ENCODE data around the gene COPZ1.

COPZ1 gene

DNA sequence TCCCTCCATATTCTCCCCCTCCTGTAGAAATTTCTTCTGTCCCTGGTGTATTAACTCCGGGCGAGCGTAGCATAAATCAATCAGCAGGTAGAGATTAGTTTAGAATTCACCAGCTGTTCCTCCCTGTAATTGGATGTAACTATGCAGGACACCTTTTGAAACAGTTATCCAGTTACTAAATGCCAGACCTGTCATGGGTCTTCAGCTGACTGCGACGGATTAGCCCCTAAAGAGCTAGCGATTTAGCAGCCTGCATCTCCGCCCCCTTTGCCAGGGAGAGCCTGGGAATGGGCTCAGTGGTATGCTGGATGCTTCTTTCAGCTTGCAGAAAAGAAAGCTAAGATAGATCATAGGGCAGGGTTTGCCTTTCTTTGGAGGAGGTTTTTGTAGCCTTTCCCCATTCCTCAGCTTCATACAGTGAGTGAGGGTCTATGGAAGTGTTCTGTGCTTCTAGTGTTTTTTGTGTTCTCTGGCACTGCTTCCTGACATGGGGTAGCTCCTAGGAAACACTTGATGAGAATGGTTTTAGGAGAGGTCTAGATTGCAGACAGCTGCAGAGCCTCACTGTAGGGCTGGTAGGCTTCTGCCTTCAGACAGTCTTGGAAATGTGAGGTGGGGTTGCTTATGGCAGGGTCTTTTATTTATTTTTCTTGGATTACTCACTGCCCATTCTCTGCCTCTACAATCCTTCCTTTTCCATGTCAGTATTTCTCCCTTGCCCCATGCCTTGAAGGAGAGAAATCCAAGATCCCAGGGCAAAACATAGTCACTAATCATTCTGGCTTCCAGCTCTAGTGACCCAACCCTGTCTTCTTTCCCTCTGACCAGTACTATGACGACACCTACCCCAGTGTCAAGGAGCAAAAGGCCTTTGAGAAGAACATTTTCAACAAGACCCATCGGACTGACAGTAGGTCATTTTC is 16.7 kb downstream of the COPZ1 start:
- Histone ChIP-seq H4K20me1 (ENCODE audit: insufficient read depth, low read length, poor library complexity, severe bottlenecking) (no peaks in the 10 kb centered on the region), H3K79me2 (ENCODE audit: insufficient read depth, low read length) (no peaks in the 10 kb centered on the region), H2AFZ (ENCODE audit: low read length) (no peak overlapping the region), H3K9ac (ENCODE audit: low read depth, low read length, poor library complexity, severe bottlenecking) (no peak overlapping the region), H3K4me3 (ENCODE audit: low read length, poor library complexity, severe bottlenecking) (no peak overlapping the region), H3K4me2 (ENCODE audit: low read depth, low read length, poor library complexity, severe bottlenecking) (no peak overlapping the region), H3K36me3 (ENCODE audit: insufficient read depth, low read length) (peaks cover 28% of the 10 kb centered on the region; the same call in 1 of the 2 replicates), H3K9me3 (ENCODE audit: insufficient read depth, low read depth, low read length) (no peaks in the 10 kb centered on the region), H3K4me1 (ENCODE audit: insufficient read depth, low read length, poor library complexity, severe bottlenecking) (peaks cover 6% of the 10 kb centered on the region), H3K27me3 (ENCODE audit: insufficient read depth, low read length, poor library complexity, severe bottlenecking) (no peaks in the 10 kb centered on the region), H3F3A (ENCODE audit: low read depth) (no peaks in the 10 kb centered on the region), H3K9me2 (replicated peaks; ENCODE audit: low read depth, low read length) (no peaks in the 10 kb centered on the region)
- no peak for TF ChIP-seq EZH2phosphoT487 (IDR thresholded peaks at IDR 0.05; ENCODE audit: borderline replicate concordance)
- TF ChIP-seq, protein P1, sequence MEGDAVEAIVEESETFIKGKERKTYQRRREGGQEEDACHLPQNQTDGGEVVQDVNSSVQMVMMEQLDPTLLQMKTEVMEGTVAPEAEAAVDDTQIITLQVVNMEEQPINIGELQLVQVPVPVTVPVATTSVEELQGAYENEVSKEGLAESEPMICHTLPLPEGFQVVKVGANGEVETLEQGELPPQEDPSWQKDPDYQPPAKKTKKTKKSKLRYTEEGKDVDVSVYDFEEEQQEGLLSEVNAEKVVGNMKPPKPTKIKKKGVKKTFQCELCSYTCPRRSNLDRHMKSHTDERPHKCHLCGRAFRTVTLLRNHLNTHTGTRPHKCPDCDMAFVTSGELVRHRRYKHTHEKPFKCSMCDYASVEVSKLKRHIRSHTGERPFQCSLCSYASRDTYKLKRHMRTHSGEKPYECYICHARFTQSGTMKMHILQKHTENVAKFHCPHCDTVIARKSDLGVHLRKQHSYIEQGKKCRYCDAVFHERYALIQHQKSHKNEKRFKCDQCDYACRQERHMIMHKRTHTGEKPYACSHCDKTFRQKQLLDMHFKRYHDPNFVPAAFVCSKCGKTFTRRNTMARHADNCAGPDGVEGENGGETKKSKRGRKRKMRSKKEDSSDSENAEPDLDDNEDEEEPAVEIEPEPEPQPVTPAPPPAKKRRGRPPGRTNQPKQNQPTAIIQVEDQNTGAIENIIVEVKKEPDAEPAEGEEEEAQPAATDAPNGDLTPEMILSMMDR (conservative IDR thresholded peaks at IDR 0.05; ENCODE audit: low read length), result no peak

DNA sequence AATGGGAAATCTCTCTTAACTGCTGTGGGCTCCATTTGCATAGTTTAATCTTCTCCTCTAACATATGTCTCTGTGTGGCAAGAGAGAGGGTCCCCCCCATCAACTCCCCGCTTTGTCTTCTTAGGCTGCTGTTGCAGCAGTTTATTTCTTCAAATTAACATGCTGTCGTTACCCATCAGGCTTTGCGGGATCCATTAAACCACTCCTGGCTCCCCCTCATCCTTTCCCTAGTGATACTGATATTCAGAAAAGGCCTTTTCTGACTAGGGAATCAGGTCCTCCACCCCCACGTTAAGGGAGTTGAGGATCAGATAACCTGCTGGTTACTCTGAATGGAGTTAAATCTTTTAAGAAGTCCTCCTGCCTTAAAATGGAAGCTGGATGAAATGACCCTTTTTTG is 24.1 kb downstream of the COPZ1 start:
- H3K9me2 ChIP-seq (replicated peaks; ENCODE audit: low read depth, low read length), result no peaks in the 10 kb centered on the region
- no peak overlapping the region for H3K4me2 ChIP-seq (ENCODE audit: low read depth, low read length, poor library complexity, severe bottlenecking)
- H3K79me2 ChIP-seq (ENCODE audit: insufficient read depth, low read length), result no peaks in the 10 kb centered on the region
- H3K4me1 ChIP-seq (ENCODE audit: insufficient read depth, low read length, poor library complexity, severe bottlenecking), result no peaks in the 10 kb centered on the region
- H3K4me3 ChIP-seq (ENCODE audit: low read length, poor library complexity, severe bottlenecking), result no peak overlapping the region
- H3K9ac ChIP-seq (ENCODE audit: low read depth, low read length, poor library complexity, severe bottlenecking), result no peak overlapping the region
- no peaks in the 10 kb centered on the region for H3K27me3 ChIP-seq (ENCODE audit: insufficient read depth, low read length, poor library complexity, severe bottlenecking)
- H4K20me1 ChIP-seq (ENCODE audit: insufficient read depth, low read length, poor library complexity, severe bottlenecking), result no peaks in the 10 kb centered on the region
- H3K9me3 ChIP-seq (ENCODE audit: insufficient read depth, low read depth, low read length), result no peaks in the 10 kb centered on the region
- no peaks in the 10 kb centered on the region for H3F3A ChIP-seq (ENCODE audit: low read depth)
- no peak overlapping the region for H2AFZ ChIP-seq (ENCODE audit: low read length)
- H3K36me3 ChIP-seq (ENCODE audit: insufficient read depth, low read length), result peaks cover 46% of the 10 kb centered on the region; the same call in 1 of the 2 replicates
- no peak for TF ChIP-seq EZH2phosphoT487 (IDR thresholded peaks at IDR 0.05; ENCODE audit: borderline replicate concordance)

DNA sequence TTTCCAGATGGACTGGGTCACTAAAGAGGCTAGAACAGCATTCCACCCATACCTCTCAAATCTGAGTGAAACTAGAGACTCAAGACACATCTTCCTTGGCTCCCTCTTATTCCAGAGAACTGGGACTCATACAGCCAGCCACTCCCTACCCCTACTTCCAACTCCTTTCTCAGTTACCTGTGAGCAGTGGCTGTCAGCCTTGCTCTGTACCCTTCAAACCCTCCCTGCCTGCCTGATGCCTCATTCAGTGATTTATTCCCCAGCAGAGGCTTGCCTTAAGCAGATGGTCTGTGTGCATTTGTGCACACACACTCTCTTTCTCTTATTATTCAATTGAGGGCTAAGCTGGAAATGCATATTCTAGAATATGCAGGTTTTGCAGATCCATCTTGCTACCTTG is 24.7 kb downstream of the COPZ1 start:
- H3F3A ChIP-seq (ENCODE audit: low read depth), result no peaks in the 10 kb centered on the region
- TF ChIP-seq, protein P1 (conservative IDR thresholded peaks at IDR 0.05; ENCODE audit: low read length), result no peak
- TF ChIP-seq EZH2phosphoT487 (IDR thresholded peaks at IDR 0.05; ENCODE audit: borderline replicate concordance), result no peak
- H3K4me1 ChIP-seq (ENCODE audit: insufficient read depth, low read length, poor library complexity, severe bottlenecking), result no peaks in the 10 kb centered on the region
- H4K20me1 ChIP-seq (ENCODE audit: insufficient read depth, low read length, poor library complexity, severe bottlenecking), result no peaks in the 10 kb centered on the region
- H3K79me2 ChIP-seq (ENCODE audit: insufficient read depth, low read length), result no peaks in the 10 kb centered on the region
- H3K9ac ChIP-seq (ENCODE audit: low read depth, low read length, poor library complexity, severe bottlenecking), result no peak overlapping the region
- no peaks in the 10 kb centered on the region for H3K9me2 ChIP-seq (replicated peaks; ENCODE audit: low read depth, low read length)
- H2AFZ ChIP-seq (ENCODE audit: low read length), result no peak overlapping the region
- no peak overlapping the region for H3K4me2 ChIP-seq (ENCODE audit: low read depth, low read length, poor library complexity, severe bottlenecking)
- H3K9me3 ChIP-seq (ENCODE audit: insufficient read depth, low read depth, low read length), result no peaks in the 10 kb centered on the region
- no peak overlapping the region for H3K4me3 ChIP-seq (ENCODE audit: low read length, poor library complexity, severe bottlenecking)
- no peaks in the 10 kb centered on the region for H3K27me3 ChIP-seq (ENCODE audit: insufficient read depth, low read length, poor library complexity, severe bottlenecking)
- H3K36me3 ChIP-seq (ENCODE audit: insufficient read depth, low read length), result peaks cover 46% of the 10 kb centered on the region; the same call in 1 of the 2 replicates

Data from Loucy (cell line).